ENCODE results near the gene CCNT2. TPM values are rescaled to one million over a fixed set of nuclear protein-coding genes. Genes with fewer than 3 reads are reported as not detected.
A peak's percentile ranks its signal among the peaks of the same experiment; 100 is the strongest.
"Not testable (repeated sequence)": the region's sequence is repeated elsewhere in the genome, so short reads cannot be mapped to it uniquely, and the experiment has no call there.

CCNT2 gene
- total RNA-seq, 1 donor from 2014 or later: 29.5 TPM

DNA sequence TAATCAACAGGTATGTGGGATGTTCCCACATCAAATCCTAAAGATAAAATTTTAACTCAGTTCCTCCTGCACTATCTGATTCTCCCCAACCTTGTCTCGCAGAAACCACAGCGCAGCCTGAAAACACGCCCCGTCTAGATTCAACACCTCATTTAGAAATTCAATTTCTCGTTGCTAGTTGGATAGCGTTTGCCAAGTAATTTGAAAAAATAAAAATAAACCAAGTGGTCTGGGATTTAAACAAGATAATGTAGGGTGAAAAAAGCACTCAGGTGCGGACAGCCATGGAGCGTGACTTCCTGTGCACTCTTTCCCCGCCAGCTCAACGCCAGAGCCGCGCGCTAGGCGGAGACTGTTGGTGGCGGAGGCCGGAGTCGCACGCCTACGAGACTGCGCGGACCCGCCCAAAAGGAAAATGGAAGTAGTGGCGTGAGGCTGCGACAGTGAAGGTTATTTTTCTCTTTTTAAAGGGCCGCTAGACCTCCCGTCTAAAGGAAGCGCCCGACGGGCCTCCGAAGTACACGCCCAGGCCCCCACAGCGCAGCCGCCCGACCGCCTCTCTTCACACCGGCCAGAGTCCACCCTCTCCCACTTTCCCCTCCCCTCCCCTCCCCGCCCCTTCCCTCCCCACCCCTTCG lies 615 bp upstream of the CCNT2 start:
- no peak for DNase-seq (ENCODE audit: low spot score)

DNA sequence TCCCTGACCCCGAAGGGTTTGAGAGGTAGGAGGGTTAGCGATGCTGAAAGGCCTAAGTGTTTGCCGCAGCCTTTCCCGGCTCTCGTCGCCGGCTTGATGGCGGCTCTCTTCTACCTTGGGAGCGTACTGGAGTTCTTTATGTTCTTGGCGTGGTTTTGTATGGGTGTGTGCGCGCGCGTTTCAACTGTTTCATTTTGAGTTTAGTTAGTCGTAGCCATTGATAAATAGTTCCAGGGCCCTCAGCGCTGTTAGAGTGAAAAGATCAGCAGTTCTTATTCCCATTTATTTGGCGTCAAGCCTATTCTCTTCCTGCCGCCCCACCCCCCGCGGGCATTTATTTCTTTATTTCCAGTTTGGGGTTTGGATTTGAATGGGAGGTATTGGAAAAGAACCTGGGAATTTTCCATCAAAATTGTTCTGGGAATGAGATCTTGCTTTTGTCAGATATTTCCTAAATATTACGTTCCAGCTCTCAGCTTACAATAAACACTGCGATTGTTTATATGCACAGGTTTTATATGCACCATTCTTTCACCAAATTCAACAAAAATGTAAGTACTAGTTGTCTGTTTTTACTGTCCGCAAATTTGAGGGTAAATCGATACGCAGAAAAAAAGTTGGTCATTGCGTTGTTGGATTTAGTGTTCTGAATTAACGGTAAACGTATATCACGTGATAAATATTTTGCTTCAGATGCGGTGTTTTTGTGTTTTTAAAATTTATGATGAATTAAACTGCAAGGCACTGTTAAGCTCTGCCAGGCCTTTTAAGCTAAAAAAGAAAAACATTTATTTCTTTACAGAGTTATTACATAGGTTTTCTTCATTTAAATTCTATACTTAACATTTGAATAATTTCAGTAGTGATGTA lies 954 bp downstream of the CCNT2 start:
- peak; percentile 90 for DNase-seq (ENCODE audit: low spot score)

DNA sequence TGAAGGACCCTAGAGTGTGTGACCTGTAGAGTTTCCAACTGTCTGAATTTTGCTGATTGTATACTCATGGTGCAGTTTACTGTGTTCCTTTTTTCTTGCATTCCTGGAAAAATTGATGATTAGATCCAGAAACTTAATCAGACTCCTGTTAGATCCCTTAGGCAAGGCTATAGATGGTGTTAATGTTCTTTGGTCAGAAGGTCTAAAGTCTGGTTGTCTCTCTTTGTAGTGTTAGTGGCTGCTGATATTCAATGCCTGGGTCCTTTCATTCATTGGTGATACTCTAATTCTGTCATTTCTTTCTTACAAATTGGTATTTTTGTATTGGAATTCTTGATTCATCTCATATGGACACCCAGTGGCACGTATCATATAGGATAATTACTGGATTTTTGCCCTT lies 6.3 kb downstream of the CCNT2 start:
- DNase-seq (ENCODE audit: low spot score): no peak

DNA sequence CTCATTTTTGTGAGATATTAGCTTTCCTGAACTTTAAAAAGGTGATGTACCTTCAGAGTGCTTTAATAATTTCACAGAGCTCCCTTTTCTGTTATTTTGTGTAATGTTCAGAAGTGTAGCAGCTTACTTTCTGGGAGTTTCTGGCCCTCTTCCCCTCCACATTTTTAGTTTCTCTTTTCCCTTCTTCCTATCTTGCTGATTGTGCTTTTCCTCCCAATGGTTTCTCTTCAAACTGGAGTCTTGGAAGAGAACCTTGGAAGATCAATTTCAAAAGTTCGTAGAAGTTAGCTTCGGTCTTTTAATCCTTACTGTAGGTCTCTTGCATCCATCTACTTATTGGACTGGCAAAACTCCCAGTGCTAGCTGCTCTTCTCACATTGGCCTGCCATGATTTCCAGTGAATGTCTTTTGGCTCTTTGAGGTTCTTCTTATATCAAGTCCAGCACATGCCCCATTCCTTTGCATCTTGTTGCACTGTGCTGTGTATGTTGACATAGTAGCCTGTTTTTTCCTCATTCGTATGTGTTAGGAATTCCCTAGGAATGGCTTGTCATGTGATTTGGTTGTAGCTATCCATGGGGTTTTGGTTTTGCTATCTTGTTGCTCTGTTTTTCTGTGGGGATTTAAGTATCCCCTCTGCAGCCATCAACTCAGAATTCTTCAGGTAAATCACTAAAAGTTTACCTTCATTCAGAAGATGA lies 7.8 kb downstream of the CCNT2 start:
- DNase-seq (ENCODE audit: low spot score): no peak

DNA sequence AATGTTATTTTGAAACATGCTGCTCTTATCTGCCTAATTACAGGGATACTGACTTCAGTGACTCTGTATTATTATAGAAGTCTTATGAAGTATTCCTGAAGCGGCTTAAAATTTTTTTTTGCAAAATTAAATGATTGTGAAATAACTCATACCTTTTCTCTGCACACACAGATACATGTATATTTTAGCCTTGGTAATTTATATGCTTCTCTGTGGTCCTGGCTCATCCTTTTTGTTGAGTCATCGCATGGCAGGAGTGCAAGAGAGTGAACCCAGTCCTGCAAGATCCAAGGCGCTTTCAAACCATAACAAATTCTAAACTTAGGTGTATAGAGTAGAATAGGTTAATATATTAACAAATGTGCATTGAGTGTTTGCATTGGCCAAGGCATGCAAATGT lies 8.6 kb downstream of the CCNT2 start:
- no peak for DNase-seq (ENCODE audit: low spot score)

DNA sequence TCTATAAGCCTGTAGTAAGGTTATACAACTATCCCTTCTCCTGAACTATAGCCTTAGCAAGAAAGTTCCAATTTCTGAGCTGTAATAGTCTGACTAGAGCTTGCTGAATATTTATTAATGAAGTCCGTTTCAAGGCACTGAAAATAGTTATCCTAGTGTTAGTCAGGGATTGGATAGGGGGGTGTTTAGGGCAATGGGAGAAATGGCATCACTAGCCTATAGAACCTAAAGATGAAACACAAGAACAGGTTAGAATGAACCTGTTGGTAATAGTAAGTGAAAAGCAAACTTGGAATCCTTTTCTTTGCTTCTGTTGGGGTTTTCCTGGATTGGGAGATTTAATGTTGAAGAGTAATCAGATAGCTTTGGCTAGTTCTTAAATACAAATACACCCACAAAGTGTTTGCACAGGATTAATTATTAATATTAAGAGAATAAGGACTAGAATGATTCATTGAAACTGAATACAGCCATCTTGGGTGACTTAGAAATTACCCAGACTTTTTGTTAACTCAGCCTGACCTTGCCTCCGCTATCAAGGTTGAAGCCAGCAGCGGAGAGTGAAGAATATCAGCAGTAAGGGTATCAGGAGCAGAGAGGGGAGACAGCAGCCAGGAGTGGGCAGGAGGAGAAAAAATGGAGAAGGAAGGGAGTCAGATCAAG lies 14.4 kb downstream of the CCNT2 start:
- no peak for DNase-seq (ENCODE audit: low spot score)

DNA sequence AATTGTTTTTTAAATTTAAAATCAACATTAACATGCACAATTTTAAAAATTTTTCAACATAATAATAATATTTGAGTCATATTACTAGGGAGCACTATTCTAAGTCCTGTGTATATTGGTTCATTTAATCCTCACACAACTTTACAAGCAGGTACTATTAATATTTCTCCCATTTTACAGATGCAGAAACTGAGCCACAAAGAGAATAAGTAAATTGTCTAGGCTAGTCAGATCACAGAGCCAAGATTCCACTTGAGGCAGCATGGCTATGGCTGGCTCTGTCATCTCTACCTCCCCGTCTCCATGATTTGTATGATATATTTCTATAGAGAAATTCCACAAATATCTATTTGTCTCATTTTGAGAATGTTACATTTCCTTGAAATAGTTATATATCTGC lies 15.1 kb downstream of the CCNT2 start:
- no peak for DNase-seq (ENCODE audit: low spot score)

DNA sequence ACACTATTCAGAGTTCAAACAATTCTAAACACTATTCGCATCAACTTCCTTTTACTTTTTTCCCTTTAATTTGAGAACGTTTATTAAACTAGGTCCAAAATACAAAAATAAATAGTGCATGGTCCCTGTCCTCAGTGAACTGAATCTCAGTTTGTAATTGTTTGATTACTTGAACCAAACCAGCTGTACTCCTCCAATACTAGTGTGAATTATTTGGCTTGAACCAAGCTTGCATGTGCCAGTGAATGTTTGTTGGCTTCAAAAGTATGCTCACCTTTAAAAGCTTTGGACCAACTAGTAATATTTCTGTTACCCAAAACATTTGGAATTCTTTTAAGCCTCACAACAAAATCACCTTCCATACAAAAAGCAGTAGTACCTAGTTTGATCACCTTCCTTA lies 15.5 kb downstream of the CCNT2 start:
- no peak for DNase-seq (ENCODE audit: low spot score)

DNA sequence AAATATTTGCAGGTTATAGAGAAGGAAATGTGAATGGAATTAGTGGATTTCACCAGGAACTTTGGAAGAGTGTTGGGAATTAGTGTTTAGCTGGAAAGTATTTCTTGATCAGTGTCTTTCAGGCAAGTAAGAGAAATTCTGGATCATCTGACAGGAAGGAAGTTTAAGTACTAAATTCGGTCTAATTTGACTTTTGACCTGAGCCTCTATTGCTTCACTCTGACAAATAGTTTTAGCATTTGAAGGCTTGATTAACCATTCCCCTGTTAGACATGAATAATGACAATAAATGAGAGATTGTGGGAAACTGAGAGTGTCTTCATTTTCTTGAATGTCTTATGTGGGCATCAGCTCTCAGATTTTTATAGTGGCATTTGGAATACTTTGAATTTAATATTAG lies 16.0 kb downstream of the CCNT2 start:
- DNase-seq (ENCODE audit: low spot score): no peak

DNA sequence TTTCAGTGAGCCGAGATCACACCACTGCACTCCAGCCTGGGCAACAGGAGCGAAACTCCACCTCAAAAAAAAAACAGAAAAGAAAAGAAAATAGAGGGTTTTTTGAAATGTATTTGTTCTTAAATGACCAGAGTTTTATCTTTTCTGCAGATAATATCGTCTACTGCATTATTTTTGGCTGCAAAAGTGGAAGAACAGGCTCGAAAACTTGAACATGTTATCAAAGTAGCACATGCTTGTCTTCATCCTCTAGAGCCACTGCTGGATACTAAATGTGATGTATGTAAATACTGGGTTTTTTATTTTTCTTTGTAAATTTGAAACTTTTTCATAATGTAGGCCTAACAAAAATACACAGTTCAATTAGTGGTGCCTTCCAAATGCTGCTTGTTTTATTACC lies 18.1 kb downstream of the CCNT2 start:
- DNase-seq (ENCODE audit: low spot score): no peak

DNA sequence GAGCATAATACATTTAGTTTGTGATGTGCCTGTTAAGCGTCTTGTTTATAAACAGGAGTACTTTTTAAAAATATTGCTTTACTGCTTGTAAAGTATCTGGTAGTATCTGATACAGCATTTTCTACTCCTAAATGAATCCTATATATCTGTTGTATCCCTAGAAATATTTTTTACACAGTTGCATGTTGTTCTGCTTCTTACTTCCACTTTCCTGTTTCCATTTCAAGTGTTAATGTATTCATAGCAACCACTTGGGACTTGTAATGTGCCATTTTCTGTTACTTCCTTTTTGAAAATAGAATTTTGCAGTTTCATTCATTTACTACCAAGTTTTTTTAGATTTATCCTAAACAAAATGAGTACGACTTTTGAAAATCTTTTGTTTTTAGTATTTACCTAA lies 24.9 kb downstream of the CCNT2 start:
- DNase-seq (ENCODE audit: low spot score): no peak

DNA sequence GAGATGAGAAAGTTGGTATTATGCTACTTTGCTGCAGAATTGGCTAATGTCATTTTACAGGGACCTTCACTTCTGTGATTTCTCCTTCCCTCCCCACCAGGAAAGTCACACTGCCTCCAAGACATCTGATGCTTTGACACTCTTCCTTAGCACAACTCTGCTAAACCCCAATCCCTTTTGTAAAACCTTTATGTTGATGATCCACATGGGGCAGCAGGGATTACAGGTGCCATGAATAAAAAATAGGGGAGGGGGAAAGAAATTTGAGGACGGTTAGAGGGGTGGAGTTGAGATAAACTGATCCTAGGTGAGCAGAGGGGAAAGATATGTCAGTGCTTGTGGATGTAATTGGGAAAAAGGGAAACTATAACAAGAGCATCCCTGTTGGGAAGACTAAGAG lies 26.4 kb downstream of the CCNT2 start:
- DNase-seq (ENCODE audit: low spot score): no peak

DNA sequence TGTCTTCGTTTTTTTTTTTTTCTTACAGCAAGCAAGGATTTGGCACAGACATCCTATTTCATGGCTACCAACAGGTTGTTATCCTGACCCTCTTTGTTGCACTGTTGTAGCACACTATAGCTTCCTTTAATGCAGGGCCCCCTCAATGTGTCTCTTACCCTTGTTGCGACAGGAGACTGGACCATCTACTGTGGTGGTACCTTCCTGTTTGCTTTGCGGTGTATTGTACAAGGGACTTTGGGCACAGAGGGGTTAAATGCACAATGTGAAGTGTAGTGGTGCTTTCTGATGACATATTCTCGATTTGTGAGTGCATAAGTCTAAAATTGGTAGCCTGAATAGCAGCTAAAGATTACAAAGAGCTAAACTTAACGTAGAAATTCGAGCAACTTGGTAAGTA lies 27.5 kb downstream of the CCNT2 start:
- DNase-seq (ENCODE audit: low spot score): no peak

DNA sequence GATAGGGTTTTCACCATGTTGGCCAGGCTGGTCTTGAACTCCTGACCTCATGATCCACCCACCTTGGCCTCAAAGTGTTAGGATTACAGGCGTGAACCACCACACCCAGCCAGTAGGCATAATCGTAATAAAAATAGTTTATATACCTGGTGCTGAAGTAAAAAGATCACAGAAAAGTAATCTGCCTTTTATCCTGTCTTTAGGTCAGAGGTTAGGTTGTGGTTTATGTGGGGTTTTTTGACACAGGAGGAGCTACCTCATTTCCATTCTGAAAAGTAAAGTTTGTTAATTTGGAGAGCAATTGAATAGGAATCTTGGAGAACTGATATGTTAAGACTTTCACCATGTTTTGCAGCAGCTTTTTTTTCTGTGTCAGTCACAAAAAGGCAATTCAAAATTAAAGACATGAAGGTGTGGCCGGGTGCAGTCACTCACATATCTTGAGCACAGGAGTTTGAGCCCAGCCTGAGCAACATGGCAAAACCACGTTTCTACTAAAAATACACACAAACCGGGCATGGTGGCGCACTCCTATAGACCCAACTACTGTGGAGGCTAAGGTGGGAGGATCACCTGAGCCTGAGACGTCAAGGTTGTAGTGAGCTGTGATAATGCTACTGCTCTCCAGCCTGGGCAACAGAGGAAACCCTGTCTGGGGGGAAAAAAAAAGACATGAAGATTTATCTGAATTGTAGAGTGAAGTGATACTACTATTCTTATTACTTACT lies 31.5 kb downstream of the CCNT2 start:
- no peak for DNase-seq (ENCODE audit: low spot score)

DNA sequence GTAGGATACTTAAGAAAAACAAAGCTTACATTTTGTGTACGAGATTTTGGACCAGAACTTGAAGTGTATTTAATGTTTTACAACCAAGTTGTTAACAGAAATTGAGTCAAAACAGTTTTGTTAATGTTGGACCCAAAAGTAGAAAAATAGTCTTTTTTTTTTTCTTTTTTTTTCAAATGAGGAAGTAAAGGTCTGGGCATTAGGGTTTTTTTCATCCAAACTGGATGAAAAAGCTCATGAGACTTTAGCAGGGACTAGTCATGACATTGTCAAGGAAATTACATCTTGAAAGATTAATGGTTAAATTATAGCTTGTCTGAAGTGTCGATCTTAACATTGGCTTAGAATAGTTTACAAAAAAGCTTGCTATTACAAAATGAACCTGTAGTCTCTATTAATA lies 32.3 kb downstream of the CCNT2 start:
- DNase-seq (ENCODE audit: low spot score): no peak

DNA sequence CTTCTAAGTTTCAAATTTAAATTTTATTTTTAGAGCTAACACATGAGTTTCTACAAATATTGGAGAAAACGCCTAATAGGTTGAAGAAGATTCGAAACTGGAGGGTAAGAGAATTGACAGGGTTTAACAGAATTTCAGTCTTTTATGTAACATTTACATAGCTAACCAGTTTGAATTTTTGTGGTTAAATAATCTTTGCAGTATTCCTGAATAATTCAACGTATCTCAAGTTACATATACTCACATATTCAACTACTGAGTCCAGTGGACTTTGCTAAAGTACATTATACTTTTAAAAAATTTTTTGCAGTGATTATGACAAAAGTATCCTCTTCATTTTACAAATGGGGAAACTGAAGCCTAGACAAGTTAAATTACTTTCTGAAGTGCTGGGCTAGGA lies 34.0 kb downstream of the CCNT2 start:
- no peak for DNase-seq (ENCODE audit: low spot score)

DNA sequence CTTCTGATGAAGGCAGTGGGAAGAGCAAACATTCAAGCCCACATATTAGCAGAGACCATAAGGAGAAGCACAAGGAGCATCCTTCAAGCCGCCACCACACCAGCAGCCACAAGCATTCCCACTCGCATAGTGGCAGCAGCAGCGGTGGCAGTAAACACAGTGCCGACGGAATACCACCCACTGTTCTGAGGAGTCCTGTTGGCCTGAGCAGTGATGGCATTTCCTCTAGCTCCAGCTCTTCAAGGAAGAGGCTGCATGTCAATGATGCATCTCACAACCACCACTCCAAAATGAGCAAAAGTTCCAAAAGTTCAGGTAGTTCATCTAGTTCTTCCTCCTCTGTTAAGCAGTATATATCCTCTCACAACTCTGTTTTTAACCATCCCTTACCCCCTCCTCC lies 35.4 kb downstream of the CCNT2 start:
- no peak for DNase-seq (ENCODE audit: low spot score)

DNA sequence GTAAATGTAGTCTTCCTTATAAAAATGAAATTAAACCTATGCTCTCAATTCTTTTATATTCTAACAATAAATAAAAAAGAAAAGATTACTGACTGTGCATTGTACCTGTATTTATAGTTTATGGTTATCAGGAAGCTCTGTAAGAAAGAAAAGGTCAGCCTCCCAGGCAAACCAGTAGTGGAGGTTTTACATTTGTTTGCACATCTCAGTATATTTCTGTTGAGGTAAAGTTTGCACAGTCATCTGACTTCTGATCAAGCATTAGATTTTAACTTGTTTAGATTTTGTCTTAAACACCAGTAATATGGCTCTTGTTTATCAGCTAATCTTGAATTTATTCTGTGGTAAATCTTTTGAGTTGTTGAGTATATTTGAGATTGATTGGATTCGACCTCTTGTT lies 37.1 kb downstream of the CCNT2 start:
- no peak for DNase-seq (ENCODE audit: low spot score)

DNA sequence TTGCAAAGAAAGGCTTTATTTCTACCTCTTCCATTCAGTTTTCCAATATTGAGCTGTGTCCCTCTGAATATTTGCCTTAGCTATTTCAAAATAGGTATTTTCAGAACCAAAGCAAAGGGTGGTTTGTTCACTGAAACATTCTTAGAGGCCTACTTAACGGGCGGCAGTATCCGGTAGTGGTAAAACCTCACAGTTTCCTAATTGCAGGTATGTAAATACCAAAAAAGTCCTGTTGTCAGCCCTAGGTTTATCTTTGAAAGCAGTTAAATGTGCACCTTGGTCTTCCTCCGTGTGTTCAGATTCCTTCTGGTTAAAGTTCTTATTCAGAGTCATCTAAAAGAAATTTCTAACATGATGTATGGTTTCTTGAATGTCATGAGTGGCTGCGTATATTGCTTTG lies 38.9 kb downstream of the CCNT2 start:
- DNase-seq (ENCODE audit: low spot score): no peak

DNA sequence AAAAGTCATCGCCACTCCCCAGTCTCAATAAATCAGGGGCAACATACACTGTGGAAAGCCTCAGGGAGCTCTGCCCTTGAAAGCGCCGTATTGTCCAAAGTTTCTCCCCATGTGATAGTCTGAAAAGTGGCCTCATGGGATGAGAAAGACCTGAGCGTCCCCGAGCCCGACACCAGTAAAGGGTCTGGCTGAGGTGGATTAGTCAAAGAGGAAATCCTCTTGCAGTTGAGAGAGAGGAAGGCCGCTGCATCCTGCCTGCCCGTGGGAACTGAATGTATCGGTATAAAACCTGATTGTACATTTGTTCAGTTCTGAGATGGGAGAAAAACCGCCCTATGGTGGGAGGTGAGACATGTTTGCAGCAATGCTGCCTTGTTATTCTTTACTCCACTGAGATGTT lies 48.5 kb downstream of the CCNT2 start:
- not testable (repeated sequence) for DNase-seq (ENCODE audit: low spot score)
